ENCODE data around the gene PEX1.
"Not testable (repeated sequence)": the region's sequence is repeated elsewhere in the genome, so short reads cannot be mapped to it uniquely, and the experiment has no call there.

Gene PEX1

DNA sequence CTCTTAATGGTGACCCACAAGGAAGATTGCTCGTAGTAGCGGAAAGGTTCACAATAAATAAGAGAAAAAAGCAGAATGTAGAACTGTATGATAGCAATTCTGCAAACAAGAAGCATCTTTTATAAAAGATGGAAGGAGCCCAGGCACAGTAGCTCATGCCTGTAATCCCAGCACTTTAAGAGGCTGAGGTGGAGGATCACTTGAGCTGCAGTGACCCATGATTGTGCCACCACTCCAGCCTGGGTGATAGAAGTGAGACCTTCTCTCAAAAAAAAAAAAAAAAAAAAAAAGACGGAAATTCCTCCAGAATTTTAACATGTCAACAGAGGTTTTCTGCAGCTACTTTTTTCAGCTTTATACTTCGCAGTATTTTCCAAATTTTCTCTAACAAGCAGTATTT, 67.8 kb downstream of the PEX1 start:
- DNase-seq (ENCODE audit: low spot score), result no peak

DNA sequence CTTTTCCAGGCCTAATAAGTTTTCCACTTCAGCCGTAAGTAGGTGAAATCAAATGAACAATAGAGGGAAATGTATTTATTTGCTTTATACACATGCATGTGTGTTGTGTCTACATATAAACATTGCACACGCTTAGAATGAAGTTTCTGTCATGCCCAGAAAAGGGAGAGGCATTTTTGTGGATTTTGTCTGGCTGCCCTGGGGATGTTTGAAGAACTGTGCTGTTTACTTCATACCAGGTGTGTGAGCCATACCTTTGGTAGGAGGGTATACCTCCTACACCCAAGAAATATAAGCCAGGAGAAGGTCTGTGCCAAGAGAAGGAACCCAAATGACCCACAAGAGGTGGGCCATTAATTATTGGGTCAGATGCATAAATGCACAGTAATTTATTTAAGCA, 68.2 kb downstream of the PEX1 start:
- DNase-seq (ENCODE audit: low spot score), result no peak

DNA sequence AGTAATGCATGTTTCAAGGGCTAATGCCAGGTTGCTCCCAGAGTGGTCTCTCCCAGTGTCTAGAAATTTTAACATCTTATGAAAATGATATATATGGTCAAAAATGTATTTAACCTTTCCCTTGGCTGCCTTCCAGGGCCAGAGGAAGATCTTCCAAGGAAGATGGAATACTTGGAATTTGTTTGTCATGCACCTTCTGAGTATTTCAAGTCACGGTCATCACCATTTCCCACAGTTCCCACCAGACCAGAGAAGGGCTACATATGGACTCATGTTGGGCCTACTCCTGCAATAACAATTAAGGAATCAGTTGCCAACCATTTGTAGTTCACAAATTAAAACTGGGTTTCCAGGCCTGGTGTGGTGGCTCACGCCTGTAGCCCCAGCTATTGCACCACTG, 72.1 kb downstream of the PEX1 start:
- no peak for DNase-seq (ENCODE audit: low spot score)

DNA sequence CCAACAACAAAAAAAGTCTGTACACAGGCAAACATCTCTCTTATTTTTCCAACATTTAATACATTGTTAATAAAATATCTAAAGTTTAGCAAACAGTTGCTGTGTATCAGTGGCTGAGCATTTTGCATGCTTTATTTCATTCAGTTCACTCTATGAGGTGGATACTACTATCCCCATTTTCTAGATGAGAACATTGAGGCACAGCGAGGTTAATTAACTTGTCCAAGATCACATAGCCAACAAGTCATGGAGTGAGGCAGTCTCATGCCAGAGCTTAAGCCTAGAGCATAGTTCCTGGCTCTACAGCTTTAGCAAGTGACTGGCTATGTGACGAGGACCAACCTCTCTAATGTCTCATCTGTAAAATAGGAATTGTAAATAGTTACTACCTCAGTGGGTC, 76.7 kb downstream of the PEX1 start:
- DNase-seq (ENCODE audit: low spot score), result no peak

DNA sequence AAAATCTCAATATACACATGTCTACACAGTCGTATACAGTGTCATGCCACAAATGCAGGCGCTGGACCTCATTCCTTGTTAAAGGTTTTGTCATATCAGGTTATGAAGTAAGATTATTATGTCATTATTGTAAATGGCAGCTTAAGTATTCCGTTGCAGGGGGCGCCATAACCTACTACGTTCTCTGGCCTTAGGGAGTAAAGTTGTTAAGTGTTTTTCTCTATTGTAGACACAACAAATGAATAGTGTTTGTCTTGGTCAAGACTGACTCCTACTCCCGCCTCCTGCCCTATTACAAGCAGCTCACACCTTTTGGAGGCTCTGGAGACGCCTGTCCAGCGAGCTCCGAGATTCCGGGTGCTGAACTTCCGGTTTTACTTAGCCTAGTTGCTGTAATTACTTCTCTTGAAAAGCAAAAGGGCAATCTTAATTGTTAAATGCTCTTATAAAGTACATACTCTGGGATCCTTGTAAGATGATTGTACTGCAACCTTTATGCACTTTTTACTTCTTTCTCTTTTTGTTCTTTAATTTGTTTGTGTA, 80.0 kb downstream of the PEX1 start:
- peak; percentile 53 for DNase-seq (ENCODE audit: low spot score)

DNA sequence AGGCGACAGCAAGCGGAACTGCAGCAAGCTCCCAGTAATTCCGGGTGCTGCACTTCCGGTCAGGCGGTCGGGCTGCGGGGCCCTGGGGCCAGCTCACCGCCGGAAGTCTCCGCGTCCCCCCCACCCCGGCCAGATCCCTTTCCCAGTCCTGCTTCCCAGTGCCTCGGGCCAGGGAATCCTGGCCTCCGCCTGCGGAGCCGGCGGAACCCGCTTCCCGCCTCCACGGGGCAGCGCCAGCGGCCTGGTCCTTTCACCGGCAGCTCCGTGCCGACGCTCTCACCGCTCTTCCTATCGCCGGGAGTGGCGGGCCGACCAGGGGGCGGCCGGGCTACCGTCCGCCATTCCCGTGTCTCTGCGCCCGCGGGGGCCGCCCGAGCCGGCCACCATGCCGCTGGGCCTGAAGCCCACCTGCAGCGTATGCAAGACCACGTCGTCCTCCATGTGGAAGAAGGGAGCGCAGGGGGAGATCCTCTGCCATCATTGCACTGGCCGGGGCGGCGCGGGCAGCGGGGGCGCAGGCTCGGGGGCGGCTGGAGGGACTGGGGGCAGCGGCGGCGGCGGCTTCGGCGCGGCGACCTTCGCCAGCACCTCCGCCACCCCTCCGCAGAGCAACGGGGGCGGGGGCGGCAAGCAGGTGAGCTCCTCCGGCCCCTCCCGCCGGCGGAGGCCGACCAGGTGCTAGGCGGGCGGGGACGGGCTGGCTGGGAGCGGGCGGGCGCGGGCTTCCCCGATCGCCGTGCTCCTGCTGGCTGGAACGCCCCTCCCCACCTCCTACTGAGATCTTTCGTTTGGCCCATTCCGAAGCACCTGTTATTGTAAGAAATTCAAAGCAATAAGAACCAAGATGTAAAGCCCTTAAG, 80.7 kb downstream of the PEX1 start, which contains the start of gene GATAD1:
TSS of gene GATAD1 (plus strand) at position 138 of the 860 bp plus-strand sequence. CDS start at position 386, 248 bp downstream.
- peak; percentile 97 for DNase-seq (ENCODE audit: low spot score)

DNA sequence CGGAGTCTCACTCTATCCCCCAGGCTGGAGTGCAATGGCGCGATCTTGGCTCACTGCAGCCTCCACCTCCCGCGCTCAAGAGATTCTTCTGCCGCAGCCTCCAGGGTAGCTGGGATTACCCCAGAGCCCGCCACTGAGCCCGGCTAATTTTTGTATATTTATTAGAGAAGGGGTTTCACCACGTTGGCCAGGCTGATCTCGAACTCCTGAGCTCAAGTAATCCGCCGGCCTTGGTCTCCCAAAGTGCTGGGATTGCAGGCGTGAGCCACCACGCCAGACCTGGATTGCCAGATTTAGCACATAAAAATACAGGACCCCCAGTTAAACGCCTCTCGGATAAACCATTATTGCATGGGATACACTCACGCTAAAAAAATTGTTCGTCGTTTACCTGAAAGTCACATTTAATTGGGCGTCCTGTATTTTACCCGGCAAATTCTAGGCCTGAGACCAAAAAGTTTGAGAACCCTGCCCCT, 81.4 kb downstream of the PEX1 start:
- DNase-seq (ENCODE audit: low spot score), result no peak

DNA sequence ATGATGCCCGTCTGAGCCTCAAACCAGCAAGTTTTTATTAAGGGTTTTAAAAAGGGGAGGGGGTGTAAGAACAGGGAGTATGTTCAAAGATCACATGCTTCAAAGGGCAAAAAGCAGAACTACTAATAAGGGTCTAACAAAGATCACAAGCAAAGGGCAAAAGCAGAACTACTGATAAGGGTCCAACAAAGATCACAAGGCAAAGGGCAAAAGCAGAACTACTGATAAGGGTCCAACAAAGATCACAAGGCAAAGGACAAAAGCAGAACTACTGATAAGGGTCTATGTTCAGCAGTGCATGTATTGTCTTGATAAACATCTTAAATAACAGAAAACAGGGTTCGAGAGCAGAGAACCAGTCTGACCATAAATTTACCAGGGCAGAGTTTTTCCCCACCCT, 85.6 kb downstream of the PEX1 start:
- DNase-seq (ENCODE audit: low spot score), result not testable (repeated sequence)

DNA sequence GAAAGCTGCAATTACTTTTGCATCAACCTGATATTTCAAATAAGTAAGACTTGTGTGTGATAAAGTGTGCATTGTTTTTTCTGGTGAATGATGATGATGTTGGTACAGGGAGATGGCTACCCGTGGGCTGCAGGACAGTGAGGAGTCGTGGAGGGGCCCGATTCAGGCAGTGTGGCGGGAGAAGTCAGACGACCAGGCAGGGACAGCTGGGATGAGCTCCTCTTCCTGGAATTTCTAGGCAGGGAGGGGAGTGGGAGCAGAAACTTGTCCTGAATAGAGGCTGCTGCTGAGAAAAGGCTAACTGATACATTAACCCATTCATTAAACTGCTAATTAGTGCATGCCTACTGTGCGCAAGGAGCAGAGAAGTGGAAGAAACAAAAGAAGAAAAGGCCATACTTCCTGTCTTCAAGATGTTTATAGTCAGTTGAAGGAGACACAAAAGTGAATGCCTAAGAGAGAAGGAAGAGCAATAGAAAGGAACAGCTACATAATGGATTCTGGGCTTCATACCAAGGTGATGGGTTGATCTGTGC, 90.3 kb downstream of the PEX1 start:
- DNase-seq (ENCODE audit: low spot score), result no peak
